Heart right ventricle (tissue), 16 donors: ENCODE measurements around the gene RBM38. TPM values are rescaled to one million over a fixed set of nuclear protein-coding genes. Genes with fewer than 3 reads are reported as not detected.
"Not testable (repeated sequence)": the region's sequence is repeated elsewhere in the genome, so short reads cannot be mapped to it uniquely, and the experiment has no call there.

Source experiments
- ATAC-seq, 8 donors: fragments of 200-7000 bp; cut with Tn5 transposase; one replicate each; pipeline ENCODE4 v1.9.1; 2020; ENCODE audit warnings: mild to moderate bottlenecking in 8 of 8, moderate library complexity in 8 of 8, moderate number of reproducible peaks in 1 of 8
- DNase-seq, 2 donors: peaks; one replicate each; pipeline ENCODE4 v3.0.0-alpha.2; 2020
- H3K27ac ChIP-seq, 10 donors: fragments of 200-600 bp; sonication (generic) in 2 of 10; one replicate each; pipeline versions ENCODE4 v1.5.0 to v1.8.0; 2020 to 2022; ENCODE audit warnings: mild to moderate bottlenecking in 3 of 10
- H3K27me3 ChIP-seq, 7 donors: fragments of 200-600 bp; one replicate each; pipeline ENCODE4 v1.8.0; 2021 to 2022; ENCODE audit warnings: mild to moderate bottlenecking in 2 of 7
- H3K36me3 ChIP-seq, 9 donors: fragments of 200-600 bp; sonication (generic) in 1 of 9; one replicate each; pipeline versions ENCODE4 v1.5.0 to v1.8.0; 2020 to 2022; ENCODE audit warnings: mild to moderate bottlenecking in 2 of 9
- H3K4me1 ChIP-seq, 9 donors: fragments of 200-600 bp; sonication (generic) in 1 of 9; one replicate each; pipeline versions ENCODE4 v1.5.0 to v1.8.0; 2020 to 2022; ENCODE audit warnings: mild to moderate bottlenecking in 4 of 9
- H3K4me3 ChIP-seq, 10 donors: fragments of 200-600 bp; sonication (generic) in 2 of 10; one replicate each; pipeline versions ENCODE4 v1.5.0 to v1.8.0; 2020 to 2022; ENCODE audit warnings: mild to moderate bottlenecking in 7 of 10, moderate library complexity in 2 of 10
- H3K9me3 ChIP-seq, 11 donors: fragments of 200-600 bp in 10 of 11; sonication (generic) in 2 of 11; one replicate each; pipeline versions ENCODE4 v1.5.0 to v1.8.0; 2013 to 2022; ENCODE audit warnings: mild to moderate bottlenecking in 2 of 11, control low read depth in 1 of 11, moderate library complexity in 1 of 11
- CTCF ChIP-seq, 9 donors: fragments of 200-600 bp; sonication (generic) in 2 of 9; IDR thresholded peaks; one replicate each; pipeline versions ENCODE4 v1.5.0 to v1.8.0; 2021 to 2022; ENCODE audit warnings: antibody characterized with exemption in 9 of 9, mild to moderate bottlenecking in 5 of 9, moderate library complexity in 1 of 9
- whole genome bisulfite sequencing, 2 donors: extraction: QIAGEN DNeasy Blood & Tissue Kit; methylation state at CpG; one replicate each; pipeline ENCODE4 v1.1.7; 2013; ENCODE audit warnings: inconsistent platforms in 1 of 2; 5-methylcytosine and 5-hydroxymethylcytosine counted together
- intact Hi-C, 10 donors: fragments of 100-400 bp; cut with DNase I; formaldehyde crosslinking; loops; one replicate each; pipeline versions ENCODE4 v1.11.1 to v1.14.2; 2022
- polyA plus RNA-seq, 2 donors: library from polyadenylated mRNA; stranded (reverse); fragments of 200-250 nt; gene quantifications; one replicate each; pipeline ENCODE4 v1.2.3, GENCODE V29; 2013
- total RNA-seq, 10 donors: library from RNA; stranded (reverse); fragmentation: NEBNext Ultra II Directional in 3 of 10; extraction: Animal tissue kit (Norgen Biotek cat#: 25700) in 3 of 10; gene quantifications; one replicate each; pipeline versions ENCODE4 v1.2.1 to v1.2.4, GENCODE V29; 2021 to 2023
- donor health status: Arrhythmogenic right ventricular cardiomyopathy.
- donor health status: ischemic (EF 13 %, LVEDD 7.1; RV severe dilation, severe dysfunction).
- donor health status: healthy with polysubstance abuse.
- donor health status: DM: no; HTN: yes; CAD: no.
- donor health status: DM: no; HTN: no; CAD: no.
- donor health status: ischemic (EF 25% LVEDD 6.9; RV normal size, moderate dysfunction).
- donor health status: ischemic (EF 25% LVEDD 5.7; RV mildly dilated, moderate dysfunction).
- donor health status: healthy.
- donor health status: DM: yes; HTN: yes; CAD: no.
- donor health status: Ischemic cardiomyopathy.
- donor health status: ischemic (EF 35%, LVEDD 5.7; RV mildly dilated, moderate dysfunction).
- donor health status: nonischemic (EF 11% LVEDD 7.7; RV severe dilation, severe dysfunction).
- donor health status: DM: yes; HTN: yes; CAD: no.
- donor health status: PGD.
- donor health status: ischemic (EF 29% LVEDD 5.4; RV normal size, mild dysfunction).
- donor health status: nonischemic (EF 23%, LVEDD 6.1; RV moderate dilation, normal function).

The RBM38 gene
- total and polyA plus RNA-seq, 12 donors = 35.5 to 119 (median 50.2) TPM

DNA sequence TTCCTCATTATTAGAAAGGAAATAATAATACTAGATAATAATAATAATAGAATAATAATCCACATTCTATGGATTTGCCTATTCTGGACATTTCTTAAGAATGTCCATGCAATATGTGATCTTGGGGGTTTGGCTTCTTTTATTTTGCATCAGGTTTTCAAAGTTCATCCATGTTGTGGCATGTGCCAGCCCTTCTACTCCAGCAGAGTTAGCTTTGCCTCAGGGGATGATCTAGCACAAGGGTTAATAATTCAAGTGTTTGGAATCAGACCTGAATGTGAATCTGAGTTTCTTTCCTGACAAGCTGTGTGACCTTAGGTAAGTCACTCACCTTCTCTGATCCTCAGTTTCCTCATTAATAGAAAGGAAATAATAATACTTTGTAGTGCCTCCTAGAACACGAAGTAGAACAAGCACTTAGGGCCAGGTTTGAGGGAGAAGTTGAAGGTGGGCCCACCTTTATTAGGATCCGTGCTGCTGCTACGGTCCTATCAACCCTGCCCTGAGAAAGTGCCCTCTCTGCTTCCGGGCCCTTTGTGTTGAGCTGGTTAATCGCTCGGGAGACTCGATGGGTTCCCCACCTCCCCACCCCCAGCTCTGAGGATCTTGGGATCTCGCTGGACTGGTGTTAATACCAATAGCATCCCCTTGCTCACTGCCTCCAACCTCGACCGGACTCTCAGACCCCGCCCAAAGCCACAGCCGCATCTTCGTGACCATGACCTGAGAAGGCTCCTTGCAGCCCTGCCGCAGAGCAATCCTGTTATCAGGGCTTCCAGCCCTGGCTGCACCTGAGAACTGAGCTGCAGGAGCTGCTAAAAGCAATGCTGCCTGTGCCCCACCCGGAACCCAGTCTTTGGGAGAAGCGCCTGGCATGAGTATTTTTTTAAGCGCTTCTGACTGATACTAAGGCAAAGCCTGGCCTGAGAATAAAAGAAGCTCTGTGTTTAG, 26.9 kb downstream of the RBM38 start:
- H3K36me3 ChIP-seq = no peaks in the 10 kb centered on the region
- TF ChIP-seq CTCF (IDR thresholded peaks at IDR 0.05) = no peak
- H3K4me1 ChIP-seq = no peaks in the 10 kb centered on the region
- 62 to 72% methylated on average over 17 of the region's 17 CpGs for WGBS, 2 donors
- H3K9me3 ChIP-seq = no peaks in the 10 kb centered on the region
- intact Hi-C loops = no loop called here
- no peak for ATAC-seq
- no peak for DNase-seq
- H3K27ac ChIP-seq = no peak overlapping the region
- peaks cover 0 to 5% (median 0%) of the 10 kb centered on the region in 7 donors for H3K27me3 ChIP-seq
- no peak overlapping the region for H3K4me3 ChIP-seq

DNA sequence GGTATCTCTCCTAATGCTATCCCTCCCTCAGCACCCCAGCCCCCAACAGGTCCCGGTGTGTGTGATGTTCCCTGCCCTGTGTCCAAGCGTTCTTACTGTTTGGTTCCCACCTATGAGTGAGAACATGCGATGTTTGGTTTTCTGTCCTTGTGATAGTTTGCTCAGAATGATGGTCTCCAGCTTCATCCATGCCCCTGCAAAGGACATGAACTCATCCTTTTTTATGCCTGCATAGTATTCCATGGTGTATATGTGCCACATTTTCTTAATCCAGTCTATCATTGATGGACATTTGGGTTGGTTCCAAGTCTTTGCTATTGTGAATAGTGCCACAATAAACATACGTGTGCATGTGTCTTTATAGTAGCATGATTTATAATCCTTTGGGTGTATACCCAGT, 28.3 kb downstream of the RBM38 start:
- H3K27me3 ChIP-seq, ATAC-seq, intact Hi-C loops, DNase-seq, H3K36me3 ChIP-seq, H3K4me1 ChIP-seq, H3K4me3 ChIP-seq, H3K27ac ChIP-seq, H3K9me3 ChIP-seq: not testable (repeated sequence)
- 95 to 96% methylated on average over 3 of the region's 4 CpGs for WGBS, 2 donors

DNA sequence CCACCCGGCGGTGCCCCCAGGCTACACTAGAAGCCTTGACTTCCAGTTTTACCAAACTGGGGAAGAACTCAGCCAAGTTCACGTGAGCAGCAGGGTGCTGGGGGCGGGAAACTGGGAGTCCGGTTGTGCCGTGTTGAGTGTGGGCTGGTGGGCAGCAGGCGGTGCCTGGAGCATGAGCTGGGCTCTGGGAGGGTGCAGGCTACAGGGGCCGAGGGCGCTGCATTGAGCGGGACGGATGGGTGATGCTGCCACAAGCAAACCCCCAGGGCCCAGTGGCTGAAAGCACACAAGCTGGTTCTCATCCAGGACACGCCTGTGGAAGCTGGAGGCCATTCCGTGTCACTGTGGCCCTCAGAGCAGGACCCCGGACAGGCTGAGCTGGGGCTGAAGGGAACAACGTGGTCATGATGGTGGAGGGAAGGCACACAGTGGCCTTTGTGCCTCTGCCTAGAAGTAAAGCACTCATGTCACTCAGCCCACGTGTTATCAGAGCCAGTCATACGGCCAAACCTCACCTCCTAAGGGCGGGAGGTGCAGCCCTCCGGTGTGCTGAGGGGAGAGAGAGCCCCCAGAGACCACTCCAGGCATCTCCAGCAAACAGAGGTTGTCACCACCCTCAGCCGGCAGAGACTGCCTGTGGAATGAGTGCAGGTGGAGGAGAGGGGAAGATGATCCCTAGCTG, 29.5 kb downstream of the RBM38 start:
- DNase-seq = no peak
- H3K9me3 ChIP-seq = no peaks in the 10 kb centered on the region
- no peak overlapping the region for H3K4me3 ChIP-seq
- TF ChIP-seq CTCF (IDR thresholded peaks at IDR 0.05) = no peak
- WGBS, 2 donors = 63 to 72% methylated on average over 20 of the region's 20 CpGs
- no peaks in the 10 kb centered on the region for H3K36me3 ChIP-seq
- ATAC-seq = peak in 2 of 8 donors; percentile 18 to 22
- intact Hi-C loops = no loop called here
- no peak overlapping the region for H3K27ac ChIP-seq
- peaks cover 0 to 10% (median 4%) of the 10 kb centered on the region in 9 donors for H3K4me1 ChIP-seq
- H3K27me3 ChIP-seq = peaks cover 0 to 5% (median 0%) of the 10 kb centered on the region in 7 donors

DNA sequence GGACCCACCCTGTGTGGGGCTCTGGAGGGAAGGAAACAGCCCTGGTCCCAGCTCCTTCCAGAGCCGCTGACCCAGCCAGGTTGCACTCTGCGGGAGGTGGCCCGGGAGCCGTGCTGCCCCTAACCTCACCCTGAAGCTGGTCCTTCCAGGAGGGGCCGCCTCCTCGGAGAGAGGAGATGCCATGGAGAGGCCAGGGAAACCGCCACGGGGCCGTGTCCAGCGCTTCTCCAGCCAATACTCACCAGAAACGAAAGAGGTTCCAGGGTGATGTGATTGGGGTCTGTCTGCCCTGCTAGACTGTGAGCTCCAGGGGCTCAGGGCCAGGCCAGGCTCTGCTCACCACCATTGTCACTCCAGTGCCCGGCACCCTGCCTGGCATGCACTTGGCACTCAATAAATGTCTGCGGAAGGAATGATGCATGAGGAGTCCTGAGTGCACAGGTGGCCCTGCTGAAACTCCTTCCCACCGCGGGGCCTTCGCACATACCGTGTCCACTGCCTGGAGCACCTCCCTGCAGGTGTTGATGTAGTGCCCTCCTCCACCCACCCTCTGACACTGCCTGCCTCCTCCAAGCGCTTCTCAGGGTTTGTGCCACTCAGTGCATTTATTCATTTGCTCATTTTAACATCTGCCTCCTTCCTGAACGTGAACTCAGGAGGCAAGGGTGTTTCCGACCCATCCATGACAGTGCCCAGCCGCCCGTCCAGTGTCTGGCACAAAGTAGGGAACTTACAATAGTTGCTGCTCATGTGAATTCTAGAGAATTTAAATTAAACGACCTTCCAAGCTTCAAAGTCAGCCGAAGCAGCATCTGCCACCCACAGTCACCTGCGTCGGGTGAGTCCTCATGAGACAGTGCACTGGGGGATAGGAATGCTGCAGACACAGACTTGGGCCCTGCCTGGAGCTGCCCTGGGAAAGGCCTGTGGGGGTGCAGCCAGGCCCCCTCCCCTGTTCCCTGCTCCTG, 30.3 kb downstream of the RBM38 start:
- H3K9me3 ChIP-seq = no peaks in the 10 kb centered on the region
- no peak for DNase-seq
- H3K4me1 ChIP-seq = peaks cover 0 to 13% (median 6%) of the 10 kb centered on the region in 9 donors
- ATAC-seq = no peak
- H3K27me3 ChIP-seq = peaks cover 0 to 5% (median 0%) of the 10 kb centered on the region in 7 donors
- intact Hi-C loops = no loop called here
- WGBS, 2 donors = 85% methylated on average over 26 of the region's 26 CpGs
- H3K27ac ChIP-seq = no peak overlapping the region
- no peak for TF ChIP-seq CTCF (IDR thresholded peaks at IDR 0.05)
- no peak overlapping the region for H3K4me3 ChIP-seq
- H3K36me3 ChIP-seq = no peaks in the 10 kb centered on the region
